Astrocyte (in vitro differentiated cells and primary cell): ENCODE results near the gene SPARCL1. TPM values are rescaled to one million over a fixed set of nuclear protein-coding genes. Genes with fewer than 3 reads are reported as not detected.

ENCODE experiments used
- DNase-seq: peaks from one replicate; pipeline ENCODE4 v3.0.0-alpha.2; 2010; ENCODE audit warnings: low read depth
- FAIRE-seq: peaks from 2 replicates; lab custom pipeline; 2011; peaks lifted over from hg19 to GRCh38; lab: Jason Lieb, UNC
- H2AFZ ChIP-seq: 2 replicates; pipeline ENCODE4 v1.6.0; 2012; ENCODE audit warnings: low read depth, low read length, inconsistent platforms
- H3K27ac ChIP-seq: 2 replicates; pipeline ENCODE4 v1.5.1; 2011; ENCODE audit warnings: low read depth, low read length, inconsistent platforms
- H3K27me3 ChIP-seq: 2 replicates; pipeline ENCODE4 v1.6.0; 2011; ENCODE audit warnings: low read length, inconsistent platforms; ENCODE audit not compliant: insufficient read depth
- H3K36me3 ChIP-seq: 2 replicates; pipeline ENCODE4 v1.5.1; 2011; ENCODE audit warnings: low read length, inconsistent platforms; ENCODE audit not compliant: insufficient read depth
- H3K4me1 ChIP-seq: 2 replicates; pipeline ENCODE4 v1.5.1; 2011; ENCODE audit warnings: low read length, inconsistent platforms; ENCODE audit not compliant: insufficient read depth
- H3K4me2 ChIP-seq: 2 replicates; pipeline ENCODE4 v1.6.0; 2012; ENCODE audit warnings: low read length, inconsistent platforms
- H3K4me3 ChIP-seq: 2 replicates; pipeline ENCODE4 v1.5.1; 2011; ENCODE audit warnings: low read depth, mild to moderate bottlenecking, low read length, inconsistent platforms; ENCODE audit not compliant: insufficient read depth
- H3K79me2 ChIP-seq: 2 replicates; pipeline ENCODE4 v1.6.0; 2012; ENCODE audit warnings: mild to moderate bottlenecking, low read length, inconsistent platforms; ENCODE audit not compliant: insufficient read depth
- H3K9ac ChIP-seq: 2 replicates; pipeline ENCODE4 v1.6.0; 2012; ENCODE audit warnings: mild to moderate bottlenecking, low read length, inconsistent platforms
- H3K9me3 ChIP-seq: 2 replicates; pipeline ENCODE4 v1.5.1; 2012; ENCODE audit warnings: low read depth, mild to moderate bottlenecking, low read length, inconsistent platforms; ENCODE audit not compliant: insufficient read depth
- H4K20me1 ChIP-seq: 2 replicates; pipeline ENCODE4 v1.6.0; 2012; ENCODE audit warnings: low read length, inconsistent platforms; ENCODE audit not compliant: insufficient read depth
- H3K27ac Mint-ChIP-seq: one replicate; pipeline ENCODE4 v1.8.0; 2021; ENCODE audit warnings: mild to moderate bottlenecking, mixed read lengths; ENCODE audit not compliant: unreplicated experiment
- H3K27me3 Mint-ChIP-seq: one replicate; pipeline ENCODE4 v1.8.0; 2021; ENCODE audit warnings: low read depth, mixed read lengths; ENCODE audit not compliant: unreplicated experiment
- H3K36me3 Mint-ChIP-seq: one replicate; pipeline ENCODE4 v1.8.0; 2021; ENCODE audit warnings: low read depth, mixed read lengths; ENCODE audit not compliant: unreplicated experiment
- H3K4me1 Mint-ChIP-seq: one replicate; pipeline ENCODE4 v1.8.0; 2021; ENCODE audit warnings: low read depth, mixed read lengths; ENCODE audit not compliant: unreplicated experiment
- H3K4me3 Mint-ChIP-seq: one replicate; pipeline ENCODE4 v1.8.0; 2021; ENCODE audit warnings: mild to moderate bottlenecking, moderate library complexity, mixed read lengths; ENCODE audit not compliant: unreplicated experiment
- H3K9me3 Mint-ChIP-seq: one replicate; pipeline ENCODE4 v1.8.0; 2021; ENCODE audit warnings: mild to moderate bottlenecking, mixed read lengths; ENCODE audit not compliant: unreplicated experiment
- CTCF ChIP-seq: IDR thresholded peaks from 2 replicates; pipeline ENCODE4 v1.5.1; 2011; ENCODE audit warnings: low read depth, mild to moderate bottlenecking, inconsistent platforms, low read length, moderate library complexity; ENCODE audit not compliant: insufficient read depth
- EZH2 ChIP-seq: IDR thresholded peaks from 2 replicates; pipeline ENCODE4 v1.6.1; 2012; ENCODE audit warnings: mild to moderate bottlenecking, low read length, inconsistent platforms; ENCODE audit not compliant: insufficient read depth
- total RNA-seq: library from RNA; stranded (reverse); gene quantifications from 2 replicates; pipeline ENCODE4 v1.2.1, GENCODE V29; 2021

Gene SPARCL1
- total RNA-seq, 1 donor from 2014 or later, result 0.25 TPM

GRCh38 chr4:87560802-87561201 is 31.6 kb upstream of the SPARCL1 start:
- DNase-seq (no peak), FAIRE-seq (no peak)
- no peak overlapping the region for H3K9ac ChIP-seq
- Mint-ChIP-seq H3K4me1 (peaks cover 2% of the 10 kb centered on the region), H3K27ac (no peak overlapping the region), H3K36me3 (no peaks in the 10 kb centered on the region), H3K4me3 (no peak overlapping the region), H3K27me3 (no peaks in the 10 kb centered on the region), H3K9me3 (no peaks in the 10 kb centered on the region)
- H3K79me2 ChIP-seq, result no peaks in the 10 kb centered on the region
- no peak overlapping the region for H3K4me3 ChIP-seq
- H3K27me3 ChIP-seq, result no peaks in the 10 kb centered on the region
- no peak for TF ChIP-seq EZH2
- no peak for TF ChIP-seq CTCF
- H3K9me3 ChIP-seq, result no peaks in the 10 kb centered on the region
- no peaks in the 10 kb centered on the region for H4K20me1 ChIP-seq
- no peak overlapping the region for H3K4me2 ChIP-seq
- H3K4me1 ChIP-seq, result no peaks in the 10 kb centered on the region
- no peak overlapping the region for H3K27ac ChIP-seq
- no peaks in the 10 kb centered on the region for H3K36me3 ChIP-seq
- no peak overlapping the region for H2AFZ ChIP-seq

GRCh38 chr4:87559090-87559837 is 30.1 kb upstream of the SPARCL1 start:
- no peaks in the 10 kb centered on the region for H3K9me3 Mint-ChIP-seq
- no peaks in the 10 kb centered on the region for H3K27me3 ChIP-seq
- no peaks in the 10 kb centered on the region for H3K36me3 Mint-ChIP-seq
- peaks cover 5% of the 10 kb centered on the region for H3K4me1 Mint-ChIP-seq
- H4K20me1 ChIP-seq, result no peaks in the 10 kb centered on the region
- no peaks in the 10 kb centered on the region for H3K79me2 ChIP-seq
- H3K27ac ChIP-seq, result no peak overlapping the region
- H3K4me1 ChIP-seq, result no peaks in the 10 kb centered on the region
- no peak overlapping the region for H3K9ac ChIP-seq
- H3K4me3 ChIP-seq, result no peak overlapping the region
- H3K27ac Mint-ChIP-seq, result no peak overlapping the region
- H3K9me3 ChIP-seq, result no peaks in the 10 kb centered on the region
- DNase-seq, result no peak
- H3K27me3 Mint-ChIP-seq, result no peaks in the 10 kb centered on the region
- H3K4me3 Mint-ChIP-seq, result no peak overlapping the region
- TF ChIP-seq CTCF (no peak), EZH2 (no peak)
- no peak for FAIRE-seq
- H3K4me2 ChIP-seq, result no peak overlapping the region
- H3K36me3 ChIP-seq, result no peaks in the 10 kb centered on the region
- no peak overlapping the region for H2AFZ ChIP-seq

- Histone ChIP-seq H3K27ac (no peak overlapping the region), H3K9ac (no peak overlapping the region), H3K36me3 (no peaks in the 10 kb centered on the region), H3K4me3 (no peak overlapping the region), H3K4me1 (no peaks in the 10 kb centered on the region), H3K9me3 (no peaks in the 10 kb centered on the region), H3K4me2 (no peak overlapping the region), H3K79me2 (no peaks in the 10 kb centered on the region), H3K27me3 (no peaks in the 10 kb centered on the region), H4K20me1 (no peaks in the 10 kb centered on the region), H2AFZ (no peak overlapping the region)
- peaks cover 5% of the 10 kb centered on the region for H3K4me1 Mint-ChIP-seq
- no peaks in the 10 kb centered on the region for H3K36me3 Mint-ChIP-seq
- H3K4me3 Mint-ChIP-seq, result no peak overlapping the region
- no peak overlapping the region for H3K27ac Mint-ChIP-seq
- no peaks in the 10 kb centered on the region for H3K9me3 Mint-ChIP-seq
- H3K27me3 Mint-ChIP-seq, result no peaks in the 10 kb centered on the region
- DNase-seq (no peak), FAIRE-seq (no peak)
- TF ChIP-seq EZH2 (no peak), CTCF (no peak)
These were observed 28.2 kb upstream of the SPARCL1 start for GRCh38 chr4:87557348-87557747.
